ENCODE measurements around the gene RAX2. TPM values are rescaled to one million over a fixed set of nuclear protein-coding genes. Genes with fewer than 3 reads are reported as not detected.

The RAX2 gene
- total RNA-seq (2021; fragmentation: NEBNext Ultra II Directional; extraction: Animal tissue kit (Norgen Biotek cat#: 25700)) = not detected in 2 replicates
- 0.08 and 0.19 TPM in 2 replicates for polyA plus RNA-seq (2011; rRNA removed)
- 0.09 TPM for polyA plus RNA-seq (2011; cell fraction: cytosol; rRNA removed)
- 0.33 TPM for polyA plus RNA-seq (2011; cell fraction: nucleus; rRNA removed)
- 0.11 TPM in 1 of 4 replicates, not detected in the others for polyA plus RNA-seq (2012, experiment 1 of 2)
- not detected for polyA plus RNA-seq (2012, experiment 2 of 2)
- polyA plus RNA-seq (2013, experiment 1 of 2) = 0.04 TPM
- polyA plus RNA-seq (2013, experiment 2 of 2) = 0.06 TPM
- not detected in 2 replicates for polyA minus RNA-seq (2011; rRNA and poly(A)+ RNA removed)
- not detected for polyA minus RNA-seq (2011; cell fraction: cytosol; rRNA and poly(A)+ RNA removed)
- polyA minus RNA-seq (2011; cell fraction: nucleus; rRNA and poly(A)+ RNA removed) = 0.40 TPM
- long read RNA-seq, experiment 1 = 0 reads
- long read RNA-seq, experiment 2 = 0 reads

DNA sequence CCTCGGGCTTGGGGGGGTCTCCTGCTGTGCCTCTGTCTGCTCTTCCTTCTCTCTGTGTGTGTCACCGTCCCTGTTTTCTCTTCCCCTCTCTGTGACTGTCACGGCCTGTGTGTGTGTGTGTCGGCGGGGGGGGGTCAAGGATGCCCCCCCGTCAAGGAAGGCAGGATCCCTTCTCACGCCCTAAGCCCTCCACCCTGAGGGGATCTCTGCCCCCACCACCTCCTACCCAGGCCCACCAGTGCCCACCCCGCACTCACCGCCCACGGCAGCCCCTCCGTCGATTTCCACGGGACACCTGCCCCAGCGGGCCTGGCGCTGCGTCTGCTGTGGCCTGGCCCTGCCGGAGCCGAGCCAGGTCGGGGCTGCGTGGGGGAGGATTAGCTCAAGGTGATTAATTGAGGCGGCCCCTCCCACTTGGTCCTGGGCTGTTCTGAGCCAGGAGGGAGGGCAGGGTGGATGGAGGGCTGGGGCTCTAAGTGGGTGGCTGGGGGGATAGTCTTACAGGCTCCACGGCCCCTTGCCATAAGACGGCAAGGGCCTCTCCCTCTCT, at the start of gene RAX2:
TSS of gene RAX2 (minus strand) at position 323 of the 550 bp plus-strand sequence. CDS start 486 bp downstream, outside the sequence.
- H3K4me3 ChIP-seq (ENCODE audit: extremely low read depth in 1 of 4, insufficient read depth in 2 of 4, low read depth in 3 of 4, low read length in 4 of 4) = no peak within 1 kb of the TSS
- H3K4ac ChIP-seq (replicated peaks; ENCODE audit: insufficient read length, low read depth, low read length) = no peak within 1 kb of the TSS
- H2BK12ac ChIP-seq (ENCODE audit: low read depth, low read length) = peak within 1 kb of the TSS; percentile 55; the same call in 1 of the 2 replicates
- no peaks in the 10 kb centered on the region for H3K9me3 ChIP-seq (ENCODE audit: insufficient read depth in 2 of 2, low read depth in 1 of 2, low read length in 1 of 2)
- no peak within 1 kb of the TSS for H2BK120ac ChIP-seq (replicated peaks; ENCODE audit: low read depth, low read length)
- no peak within 1 kb of the TSS; the same call in 1 of the 2 replicates for H3K18ac ChIP-seq (ENCODE audit: extremely low read depth, low read length)
- no peak within 1 kb of the TSS for H2AK5ac ChIP-seq (ENCODE audit: low read depth, low read length)
- no peak within 1 kb of the TSS for H2BK20ac ChIP-seq (ENCODE audit: low read length)
- 0 out of 2 replicates have a peak, but pooled peaks cover under 1% of the 10 kb centered on the region for H3K79me1 ChIP-seq (ENCODE audit: low read depth, low read length)
- no peaks in the 10 kb centered on the region for H3K79me2 ChIP-seq (ENCODE audit: control insufficient read depth in 1 of 2, insufficient read depth in 2 of 2, low read length in 2 of 2)
- 82% methylated on average over 18 of the region's 23 CpGs; no CpG with 5 or more reads in 1 of the 2 experiments for WGBS, 2 experiments (ENCODE audit: extremely low coverage in 1 of 2, insufficient coverage in 1 of 2, insufficient read length in 1 of 2, insufficient replicate concordance in 2 of 2, low coverage in 1 of 2, low lambda C conversion rate in 2 of 2, missing lambda C conversion rate in 1 of 2)
- peaks cover 0 to 5% (median 1%) of the 10 kb centered on the region in 4 experiments; a peak in 5 of 8 replicates for H3K36me3 ChIP-seq (ENCODE audit: control insufficient read depth in 2 of 4, insufficient read depth in 4 of 4, low read length in 3 of 4)
- H3K14ac ChIP-seq (ENCODE audit: insufficient read length) = no peak within 1 kb of the TSS
- CTCF ChIA-PET (ENCODE audit: partially characterized antibody) = interaction anchor here (3.3 kb wide), 1 partner anchor 12 kb away, joined by 17 read pairs; no protein-coding TSS in a partner anchor
- H3K4me1 ChIP-seq (replicated peaks in 1 of 4; ENCODE audit: control insufficient read depth in 3 of 4, insufficient read depth in 4 of 4, low read length in 3 of 4) = peaks cover 0 to 7% (median 2%) of the 10 kb centered on the region in 4 experiments; a peak in 2 of 7 replicates
- peaks cover 6% of the 10 kb centered on the region; the same call in 1 of the 2 replicates for H3K23me2 ChIP-seq (ENCODE audit: low read depth, low read length)
- H4K5ac ChIP-seq (ENCODE audit: insufficient read length, low read depth, low read length) = no peak within 1 kb of the TSS
- POLR2A ChIA-PET (ENCODE audit: partially characterized antibody) = interaction anchor here (1.3 to 3.8 kb wide), 3 partner anchors 9 to 216 kb away, joined by 3 to 23 read pairs (median 3); partner anchors contain the start of gene MRPL54
- no peaks in the 10 kb centered on the region for H3K27me3 ChIP-seq (replicated peaks in 1 of 4; ENCODE audit: control insufficient read depth in 3 of 4, extremely low read depth in 1 of 4, insufficient read depth in 3 of 4, low read length in 3 of 4)
- FAIRE-seq (no peak), DNase-seq (ENCODE audit: low read depth in 1 of 2, low spot score in 2 of 2) (no peak)
- H4K20me1 ChIP-seq (replicated peaks in 1 of 2; ENCODE audit: control insufficient read depth in 1 of 2, insufficient read depth in 2 of 2, low read length in 2 of 2) = peaks cover 0 to 5% of the 10 kb centered on the region in 2 experiments
- peak within 1 kb of the TSS; percentile 65; the same call in 1 of the 2 replicates for H4K8ac ChIP-seq (ENCODE audit: extremely low read depth, insufficient read depth, low read length)
- no peak within 1 kb of the TSS for H2AFZ ChIP-seq (ENCODE audit: low read length)
- peak within 1 kb of the TSS in 1 of 2 experiments; percentile 3; a peak in 2 of 4 replicates for H3K4me2 ChIP-seq (ENCODE audit: insufficient read depth in 1 of 2, low read depth in 2 of 2, low read length in 2 of 2)
- H3K27ac ChIP-seq (ENCODE audit: low read depth, low read length) = no peak within 1 kb of the TSS
- H3K56ac ChIP-seq (replicated peaks; ENCODE audit: insufficient read length, low read depth, low read length) = no peak within 1 kb of the TSS
- H4K91ac ChIP-seq (replicated peaks; ENCODE audit: insufficient read length, low read length) = peak within 1 kb of the TSS; percentile 74
- H2BK5ac ChIP-seq (ENCODE audit: low read depth, low read length) = peak within 1 kb of the TSS; percentile 26; the same call in 1 of the 2 replicates
- no peak within 1 kb of the TSS for H3K9ac ChIP-seq (replicated peaks in 1 of 4; ENCODE audit: extremely low read depth in 1 of 4, low read depth in 3 of 4, low read length in 3 of 4)
- no peak within 1 kb of the TSS for H2BK15ac ChIP-seq (ENCODE audit: low read length)
- H3K23ac ChIP-seq (ENCODE audit: insufficient read length) = no peak within 1 kb of the TSS
- TF ChIP-seq EZH2 (IDR thresholded peaks at IDR 0.05; ENCODE audit: low read depth, low read length, severe bottlenecking) (no peak), GABPA (IDR thresholded peaks at IDR 0.05; ENCODE audit: borderline replicate concordance, insufficient read depth, low read length) (no peak), ATF3 (IDR thresholded peaks at IDR 0.05; ENCODE audit: insufficient read depth, low read depth, low read length) (no peak), JUN (IDR thresholded peaks at IDR 0.05; ENCODE audit: low read depth, low read length) (no peak), FOSL1 (IDR thresholded peaks at IDR 0.05; ENCODE audit: insufficient read depth, low read depth, low read length) (no peak), GTF2F1 (IDR thresholded peaks at IDR 0.05; ENCODE audit: borderline replicate concordance, low read depth, low read length) (no peak), PHF8 (conservative IDR thresholded peaks at IDR 0.05; ENCODE audit: low read depth, low read length) (no peak), HDAC6 (IDR thresholded peaks at IDR 0.05; ENCODE audit: low read depth, low read length) (no peak), BACH1 (IDR thresholded peaks at IDR 0.05; ENCODE audit: low read length) (no peak)
